ENCODE results near the gene NXPH3. TPM values are rescaled to one million over a fixed set of nuclear protein-coding genes. Genes with fewer than 3 reads are reported as not detected.
"Not testable (repeated sequence)": the region's sequence is repeated elsewhere in the genome, so short reads cannot be mapped to it uniquely, and the experiment has no call there.

Gene NXPH3
- total RNA-seq, 1 donor, result 0.43 TPM

- no peak overlapping the region for H3K4me3 ChIP-seq (ENCODE audit: low read depth, low read length)
- no peak for DNase-seq (ENCODE audit: low read depth)
- no peak for TF ChIP-seq CTCF (IDR thresholded peaks at IDR 0.05; ENCODE audit: insufficient read depth, low read depth, low read length)
These were observed 25.7 kb upstream of the NXPH3 start for GRCh38 chr17:49549691-49550678.

- not testable (repeated sequence) for H3K4me3 ChIP-seq (ENCODE audit: low read depth, low read length); DNase-seq (ENCODE audit: low read depth)
These were observed 24.9 kb upstream of the NXPH3 start for GRCh38 chr17:49550764-49551163.

- no peak for DNase-seq (ENCODE audit: low read depth)
- H3K4me3 ChIP-seq (ENCODE audit: low read depth, low read length), result no peak overlapping the region
- TF ChIP-seq CTCF (IDR thresholded peaks at IDR 0.05; ENCODE audit: insufficient read depth, low read depth, low read length), result no peak
These were observed 24.2 kb upstream of the NXPH3 start for GRCh38 chr17:49551221-49552069.

GRCh38 chr17:49552070-49552751, 23.5 kb upstream of the NXPH3 start:
- TF ChIP-seq CTCF (IDR thresholded peaks at IDR 0.05; ENCODE audit: insufficient read depth, low read depth, low read length), result no peak
- H3K4me3 ChIP-seq (ENCODE audit: low read depth, low read length), result no peak overlapping the region
- DNase-seq (ENCODE audit: low read depth), result no peak

- DNase-seq (ENCODE audit: low read depth), result no peak
- TF ChIP-seq CTCF (IDR thresholded peaks at IDR 0.05; ENCODE audit: insufficient read depth, low read depth, low read length), result no peak
- no peak overlapping the region for H3K4me3 ChIP-seq (ENCODE audit: low read depth, low read length)
These were observed 21.9 kb upstream of the NXPH3 start for GRCh38 chr17:49553676-49554335.

GRCh38 chr17:49554694-49555494, 20.8 kb upstream of the NXPH3 start:
- no peak for TF ChIP-seq CTCF (IDR thresholded peaks at IDR 0.05; ENCODE audit: insufficient read depth, low read depth, low read length)
- DNase-seq (ENCODE audit: low read depth), result no peak
- H3K4me3 ChIP-seq (ENCODE audit: low read depth, low read length), result no peak overlapping the region
